BJ (cell line): ENCODE results near the gene CXADR. TPM values are rescaled to one million over a fixed set of nuclear protein-coding genes. Genes with fewer than 3 reads are reported as not detected.
"Not testable (repeated sequence)": the region's sequence is repeated elsewhere in the genome, so short reads cannot be mapped to it uniquely, and the experiment has no call there.

Source experiments
- CTCF ChIA-PET: fragments of 350-600 bp; formaldehyde crosslinking; extraction: SDS; loops from one replicate; lab custom pipeline; 2021; ENCODE audit warnings: antibody characterized with exemption, inconsistent platforms; lab: Yijun Ruan, JAX
- POLR2A ChIA-PET: fragments of 300-600 bp; sonication (Branson Sonifier 250); formaldehyde crosslinking; extraction: SDS; loops from one replicate; lab custom pipeline; 2021; ENCODE audit warnings: antibody characterized with exemption; lab: Charles Lee
- DNase-seq: peaks from one replicate; pipeline ENCODE4 v3.0.0-alpha.2; 2011; ENCODE audit warnings: low read depth
- H3K27me3 ChIP-seq: 2 replicates; pipeline ENCODE4 v1.6.0; 2011; ENCODE audit warnings: low read length; ENCODE audit not compliant: control insufficient read depth, insufficient read depth
- H3K36me3 ChIP-seq: 2 replicates; pipeline ENCODE4 v1.5.1; 2011; ENCODE audit warnings: low read length; ENCODE audit not compliant: control insufficient read depth, insufficient read depth
- H3K4me3 ChIP-seq: 2 replicates; pipeline ENCODE4 v1.5.1; 2011; ENCODE audit warnings: low read depth, mild to moderate bottlenecking, control low read depth, low read length
- polyA plus RNA-seq: library from polyadenylated mRNA; depleted of rRNA; stranded (reverse); fragments of >200 nt; gene quantifications from 2 replicates; pipeline ENCODE4 v1.2.3, GENCODE V29; 2011
- TF ChIP-seq, protein P1 (sequence below): IDR thresholded peaks from 2 replicates; pipeline ENCODE4 v1.5.1; 2011; ENCODE audit warnings: low read depth, mild to moderate bottlenecking, control low read depth, inconsistent platforms, low read length, moderate library complexity; ENCODE audit not compliant: insufficient read depth

Gene CXADR
- polyA plus RNA-seq, 1 experiment: 0.02 TPM

DNA sequence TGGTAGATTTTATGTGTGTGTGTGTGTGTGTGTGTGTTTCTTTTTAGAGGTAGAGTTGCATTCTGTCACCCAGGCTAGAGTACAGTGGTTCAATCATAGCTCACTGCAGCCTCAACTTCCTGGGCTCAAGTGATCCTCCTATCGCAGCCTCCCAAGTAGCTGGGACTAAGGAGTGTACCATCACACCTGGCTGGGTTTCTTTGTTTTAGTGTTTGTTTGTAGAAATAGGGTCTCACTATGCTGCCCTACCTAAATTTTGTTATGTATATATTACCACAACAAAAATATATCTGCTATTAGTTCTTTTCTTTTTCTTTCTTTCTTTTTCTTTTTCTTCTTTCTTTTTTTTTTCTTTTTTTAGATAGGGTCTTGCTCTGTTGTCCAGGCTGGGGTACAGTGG lies 43.1 kb upstream of the CXADR start:
- ChIA-PET CTCF (no interaction called here), POLR2A (no interaction called here)
- TF ChIP-seq, protein P1, sequence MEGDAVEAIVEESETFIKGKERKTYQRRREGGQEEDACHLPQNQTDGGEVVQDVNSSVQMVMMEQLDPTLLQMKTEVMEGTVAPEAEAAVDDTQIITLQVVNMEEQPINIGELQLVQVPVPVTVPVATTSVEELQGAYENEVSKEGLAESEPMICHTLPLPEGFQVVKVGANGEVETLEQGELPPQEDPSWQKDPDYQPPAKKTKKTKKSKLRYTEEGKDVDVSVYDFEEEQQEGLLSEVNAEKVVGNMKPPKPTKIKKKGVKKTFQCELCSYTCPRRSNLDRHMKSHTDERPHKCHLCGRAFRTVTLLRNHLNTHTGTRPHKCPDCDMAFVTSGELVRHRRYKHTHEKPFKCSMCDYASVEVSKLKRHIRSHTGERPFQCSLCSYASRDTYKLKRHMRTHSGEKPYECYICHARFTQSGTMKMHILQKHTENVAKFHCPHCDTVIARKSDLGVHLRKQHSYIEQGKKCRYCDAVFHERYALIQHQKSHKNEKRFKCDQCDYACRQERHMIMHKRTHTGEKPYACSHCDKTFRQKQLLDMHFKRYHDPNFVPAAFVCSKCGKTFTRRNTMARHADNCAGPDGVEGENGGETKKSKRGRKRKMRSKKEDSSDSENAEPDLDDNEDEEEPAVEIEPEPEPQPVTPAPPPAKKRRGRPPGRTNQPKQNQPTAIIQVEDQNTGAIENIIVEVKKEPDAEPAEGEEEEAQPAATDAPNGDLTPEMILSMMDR: no peak
- no peaks in the 10 kb centered on the region for H3K27me3 ChIP-seq
- no peaks in the 10 kb centered on the region for H3K36me3 ChIP-seq
- no peak for DNase-seq
- no peak overlapping the region for H3K4me3 ChIP-seq

- TF ChIP-seq, protein P1: no peak
- no peaks in the 10 kb centered on the region for H3K27me3 ChIP-seq
- H3K4me3 ChIP-seq: no peak overlapping the region
- ChIA-PET CTCF (interaction anchor here (0.8 to 1.1 kb wide), 2 partner anchors 10 to 11 kb away, joined by 3 to 4 read pairs; no protein-coding TSS in a partner anchor), POLR2A (no interaction called here)
- DNase-seq: no peak
- H3K36me3 ChIP-seq: no peaks in the 10 kb centered on the region
Measured at GRCh38 chr21:17472182-17472581, 40.7 kb upstream of the CXADR start.

DNA sequence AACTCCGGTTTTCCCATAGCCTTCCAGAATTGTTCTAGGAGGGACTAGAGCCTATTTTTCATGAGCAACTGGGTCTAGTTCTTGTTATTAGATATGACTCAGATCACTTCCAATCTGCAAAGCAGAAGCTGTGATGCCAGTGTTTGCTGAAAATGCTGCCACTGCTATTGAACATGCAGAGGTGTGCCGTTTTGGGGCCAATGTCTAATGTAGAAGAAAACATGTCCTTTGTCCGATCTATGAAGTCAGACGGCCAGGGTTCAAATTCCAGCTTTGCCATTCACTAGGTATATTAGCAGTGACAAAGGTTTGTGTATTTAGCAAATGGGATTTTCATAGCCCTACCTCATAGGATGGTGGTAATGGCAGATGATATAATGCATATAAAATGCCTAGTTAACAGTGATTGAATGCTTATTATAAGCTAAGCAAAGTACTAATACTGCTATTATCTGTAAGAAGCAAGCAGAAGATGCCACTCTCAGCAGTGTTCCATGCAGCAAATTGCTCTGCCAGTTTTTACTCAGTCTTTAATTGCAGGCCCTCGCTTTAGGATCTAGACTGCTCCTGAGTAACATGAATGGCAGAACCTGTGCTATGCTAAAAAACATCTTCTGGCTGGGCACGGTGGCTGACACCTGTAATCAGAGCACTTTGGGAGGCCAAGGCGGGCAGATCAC lies 40.1 kb upstream of the CXADR start:
- POLR2A ChIA-PET: no interaction called here

DNA sequence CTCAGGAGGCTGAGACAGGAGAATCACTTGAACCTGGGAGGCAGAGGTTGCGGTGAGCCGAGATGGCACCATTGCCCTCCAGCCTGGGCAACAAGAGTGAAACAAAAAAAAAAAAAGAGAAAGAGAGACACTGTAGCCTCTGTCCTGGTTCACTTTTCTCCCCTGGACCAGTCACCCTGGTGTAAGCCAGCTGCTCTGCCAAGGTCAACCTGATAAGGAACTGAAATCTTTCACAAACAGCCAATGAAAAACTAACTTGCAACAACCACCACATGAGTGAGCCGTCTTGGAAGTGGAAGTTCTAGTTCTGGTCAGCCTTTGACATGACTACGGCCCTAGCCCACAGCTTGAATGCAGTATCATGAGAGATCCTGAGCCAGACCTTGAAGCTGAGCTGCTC lies 36.8 kb upstream of the CXADR start:
- POLR2A ChIA-PET: no interaction called here

More for the DNA sequence above, 40.1 kb upstream of the CXADR start:
- no peaks in the 10 kb centered on the region for H3K36me3 ChIP-seq
- CTCF ChIA-PET: interaction anchor here (0.8 kb wide), 1 partner anchor 11 kb away, joined by 4 read pairs; no protein-coding TSS in a partner anchor
- DNase-seq: no peak
- no peak overlapping the region for H3K4me3 ChIP-seq
- TF ChIP-seq, protein P1: no peak
- H3K27me3 ChIP-seq: no peaks in the 10 kb centered on the region

GRCh38 chr21:17478156-17478555 lies 34.7 kb upstream of the CXADR start:
- H3K36me3 ChIP-seq, CTCF ChIA-PET, H3K27me3 ChIP-seq, POLR2A ChIA-PET, DNase-seq, H3K4me3 ChIP-seq: not testable (repeated sequence)

More for the DNA sequence above, 36.8 kb upstream of the CXADR start:
- DNase-seq: no peak
- Histone ChIP-seq H3K27me3 (no peaks in the 10 kb centered on the region), H3K4me3 (no peak overlapping the region), H3K36me3 (no peaks in the 10 kb centered on the region)
- TF ChIP-seq, protein P1: no peak
- CTCF ChIA-PET: no interaction called here
